Activated T-helper 1 cell treated with anti-CD3 and anti-CD28 coated beads, Interleukin-2, amount 50 U/mL, for 16 hours (primary cell): ENCODE data around the gene SRP9.
"Not testable (repeated sequence)": the region's sequence is repeated elsewhere in the genome, so short reads cannot be mapped to it uniquely, and the experiment has no call there.

Experiments used
- DNase-seq, 2 donors: peaks; one replicate each; pipeline ENCODE4 v3.0.0-alpha.2; 2020; ENCODE audit warnings: low read depth in 1 of 2, low spot score in 1 of 2

SRP9 gene

DNA sequence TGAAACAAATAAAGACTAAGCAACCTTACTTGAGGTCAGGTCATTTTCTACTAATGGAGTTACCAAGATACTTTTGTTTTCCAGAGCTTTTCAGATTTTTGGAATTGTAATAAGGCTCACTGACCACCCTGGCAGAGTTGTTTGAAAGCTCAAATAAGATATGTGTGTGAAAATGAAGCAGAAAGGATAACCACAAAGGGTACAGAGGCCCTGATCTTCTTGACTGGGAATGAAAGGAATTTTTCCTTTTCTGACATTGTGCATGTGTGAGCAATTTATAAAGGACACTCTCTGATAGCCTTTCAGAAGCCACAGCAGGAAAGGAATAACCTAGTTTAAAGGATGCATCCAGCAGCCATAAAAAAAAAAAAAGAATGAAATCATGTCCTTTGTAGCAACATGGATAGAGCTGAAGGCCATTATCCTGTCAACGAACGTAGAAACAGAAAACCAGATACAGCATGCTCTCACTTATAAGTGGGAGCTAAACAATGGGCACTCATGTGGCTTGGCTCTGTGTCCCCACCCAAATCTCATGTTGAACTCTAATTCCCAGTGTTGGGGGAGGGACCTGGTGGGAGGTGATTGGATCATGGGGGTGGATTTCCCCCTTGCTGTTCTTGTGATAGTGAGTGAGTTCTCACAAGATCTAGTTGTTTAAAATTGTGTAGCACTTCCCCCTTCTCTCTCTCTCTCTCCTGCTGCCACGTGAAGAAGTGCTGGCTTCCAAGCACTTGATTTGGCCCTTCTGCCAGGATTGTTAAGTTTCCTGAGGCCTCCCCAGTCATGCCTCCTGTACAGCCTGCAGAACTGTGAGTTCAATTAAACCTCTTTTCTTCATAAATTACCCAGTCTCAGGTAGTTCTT lies 3.1 kb upstream of the SRP9 start:
- DNase-seq, result no peak

DNA sequence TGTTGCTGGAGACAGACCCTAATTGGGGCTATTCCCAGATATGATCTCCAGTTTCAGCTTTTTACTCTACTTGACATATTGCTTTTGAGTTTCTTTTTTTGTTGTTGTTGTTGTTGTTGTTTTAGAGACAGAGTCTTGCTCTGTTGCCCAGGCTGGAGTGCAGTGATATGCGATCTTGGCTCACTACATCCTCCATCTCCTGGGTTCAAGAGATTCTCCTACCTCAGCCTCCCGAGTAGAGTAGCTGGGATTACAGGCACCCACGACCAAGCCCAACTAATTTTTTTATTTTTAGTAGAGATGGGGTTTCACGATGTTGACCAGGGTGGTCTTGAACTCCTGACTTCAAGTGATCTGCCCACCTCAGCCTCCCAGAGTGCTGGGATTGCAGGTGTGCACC lies 1.3 kb upstream of the SRP9 start:
- no peak for DNase-seq

DNA sequence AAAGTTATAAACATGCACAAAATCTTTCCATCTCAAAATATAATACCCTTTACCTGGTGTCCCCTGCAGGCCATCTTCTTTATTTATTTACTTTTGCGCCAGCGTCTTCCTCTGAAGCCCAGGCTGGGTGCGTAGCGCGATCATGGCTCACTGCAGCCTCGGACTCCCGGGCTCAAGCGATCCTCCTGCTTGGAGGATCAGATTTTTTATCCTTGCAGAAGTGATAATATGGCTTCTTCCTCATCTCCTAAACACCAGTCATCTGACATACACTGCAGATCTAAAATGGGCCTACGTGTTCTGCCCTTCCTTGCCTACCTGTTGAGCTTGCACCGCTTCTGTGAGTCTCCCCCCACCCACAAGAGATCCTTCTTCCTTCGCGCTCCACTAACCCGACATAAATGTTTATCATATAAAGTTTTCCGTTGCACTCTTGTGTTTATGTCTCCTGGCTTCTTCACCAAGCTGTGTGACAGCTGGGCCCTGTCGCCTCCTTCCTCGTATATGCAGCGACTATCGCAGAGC lies 506 bp upstream of the SRP9 start:
- peak in 1 of 2 donors; percentile 0 for DNase-seq

DNA sequence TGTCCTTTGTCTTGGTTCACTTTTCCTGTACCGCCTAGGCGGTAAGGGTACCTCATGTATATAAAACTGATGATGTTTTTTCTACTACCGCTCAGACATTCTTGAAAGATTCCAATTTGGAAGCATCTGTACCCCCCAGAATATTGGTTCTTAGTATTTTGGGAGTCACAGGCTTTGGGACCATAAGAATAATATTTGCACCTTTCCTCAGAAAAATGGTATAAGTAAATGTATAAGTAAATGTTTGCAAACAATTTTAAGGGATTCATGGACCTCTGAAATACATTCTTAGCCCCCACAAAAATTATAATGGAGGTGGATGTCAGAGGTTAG lies 677 bp downstream of the SRP9 start:
- no peak for DNase-seq

DNA sequence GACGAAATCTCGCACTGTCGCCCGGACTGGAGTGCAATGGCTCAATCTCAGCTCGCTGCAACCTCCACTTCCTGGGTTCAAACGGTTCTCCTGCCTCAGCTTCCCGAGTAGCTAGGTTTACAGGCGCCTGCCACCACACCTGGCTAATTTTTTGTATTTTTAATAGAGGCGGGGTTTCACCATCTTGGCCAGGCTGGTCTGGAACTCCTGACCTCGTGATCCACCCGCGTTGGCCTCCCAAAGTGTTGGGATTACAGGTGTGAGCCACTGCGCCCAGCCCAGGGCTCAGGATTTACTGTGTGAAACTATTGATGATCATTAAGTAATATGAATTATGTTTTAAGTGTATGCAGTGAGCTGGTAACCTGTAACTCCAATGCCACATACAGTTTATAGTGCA lies 1.5 kb downstream of the SRP9 start:
- DNase-seq, result not testable (repeated sequence)

DNA sequence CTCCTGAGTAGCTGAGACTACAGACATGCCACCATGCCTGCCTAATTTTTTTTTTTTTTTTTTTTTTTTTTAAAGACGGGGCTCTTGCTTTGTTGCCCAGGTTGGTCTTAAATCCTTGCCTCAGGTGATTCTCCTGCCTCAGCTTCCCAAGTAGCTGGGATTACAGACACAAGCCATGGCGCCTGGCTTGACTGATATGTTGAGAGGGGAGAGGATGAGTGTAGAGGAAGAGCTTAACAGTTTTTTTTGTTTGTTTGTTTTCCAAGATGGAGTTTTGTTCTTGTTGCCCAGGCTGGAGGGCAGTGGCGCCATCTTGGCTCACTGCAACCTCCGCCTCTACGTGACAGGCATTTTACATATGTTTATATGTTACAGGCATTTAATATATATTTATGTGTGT lies 2.5 kb downstream of the SRP9 start:
- DNase-seq, result no peak

DNA sequence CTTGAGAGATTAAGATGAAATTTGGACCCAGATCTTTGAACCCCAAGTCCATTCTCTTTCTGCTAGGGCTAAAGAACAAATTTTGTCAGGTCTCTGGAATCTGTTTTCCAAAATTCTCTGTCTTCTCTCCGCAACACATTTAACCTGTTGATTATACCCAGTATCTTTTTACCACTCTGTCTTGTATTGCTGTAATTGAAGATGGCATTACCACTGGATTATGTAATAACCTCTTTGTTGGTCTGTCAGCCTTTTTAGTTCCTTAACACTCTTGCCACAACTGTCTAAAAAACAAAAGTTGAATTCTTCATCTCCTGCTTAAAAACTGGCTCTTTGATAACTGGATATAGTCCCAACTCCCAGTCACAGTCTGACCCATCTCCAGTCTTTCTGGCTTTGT lies 3.0 kb downstream of the SRP9 start:
- no peak for DNase-seq

DNA sequence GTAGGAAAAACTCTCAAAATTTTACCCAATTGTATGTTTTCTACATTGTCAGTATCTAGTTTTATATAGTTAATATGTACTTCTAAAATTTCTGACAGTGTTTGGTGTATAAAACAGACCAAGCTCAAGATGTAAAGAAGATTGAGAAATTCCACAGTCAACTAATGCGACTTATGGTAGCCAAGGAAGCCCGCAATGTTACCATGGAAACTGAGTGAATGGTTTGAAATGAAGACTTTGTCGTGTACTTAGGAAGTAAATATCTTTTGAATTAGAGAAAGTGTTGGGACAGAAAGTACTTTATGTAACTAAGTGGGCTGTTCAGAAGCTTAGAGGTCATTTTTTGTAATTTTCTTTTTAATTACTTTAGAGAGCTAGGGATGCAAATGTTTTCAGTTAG lies 11.5 kb downstream of the SRP9 start:
- not testable (repeated sequence) for DNase-seq

DNA sequence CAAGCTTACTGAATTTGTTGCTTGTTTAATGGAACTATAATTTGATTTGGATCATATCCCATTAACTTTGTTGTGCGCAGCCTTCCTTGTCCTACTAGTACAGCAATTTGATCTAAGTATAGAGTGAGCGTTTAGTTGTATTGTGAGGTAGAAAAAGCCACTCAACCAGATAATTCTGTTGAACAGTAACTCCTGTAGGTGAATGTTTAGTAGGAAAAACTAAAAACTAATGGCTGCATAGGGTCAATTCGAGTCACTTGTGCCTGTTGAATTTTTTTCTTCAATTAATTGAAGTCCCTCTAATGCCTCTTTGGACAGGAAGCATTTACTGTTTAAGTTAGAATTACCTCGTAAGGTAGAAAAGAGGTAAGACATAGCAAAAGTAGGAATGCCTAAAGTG lies 17.3 kb downstream of the SRP9 start:
- no peak for DNase-seq

DNA sequence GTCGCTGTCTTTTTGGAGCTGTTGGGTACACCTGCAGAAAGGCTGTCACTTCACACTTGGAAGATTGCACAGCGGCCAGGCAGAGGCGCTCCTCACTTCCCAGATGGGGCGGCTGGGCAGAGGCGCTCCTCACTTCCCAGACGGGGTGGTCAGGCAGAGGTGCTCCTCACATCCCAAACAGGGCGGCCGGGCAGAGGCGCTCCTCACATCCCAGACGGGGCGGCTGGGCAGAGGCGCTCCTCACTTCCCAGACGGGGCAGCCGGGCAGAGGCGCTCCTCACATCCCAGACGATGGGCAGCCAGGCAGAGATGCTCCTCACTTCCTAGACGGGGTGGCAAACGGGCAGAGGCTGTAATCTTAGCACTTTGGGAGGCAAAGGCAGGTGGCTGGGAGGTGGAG lies 18.5 kb downstream of the SRP9 start:
- DNase-seq, result not testable (repeated sequence)

DNA sequence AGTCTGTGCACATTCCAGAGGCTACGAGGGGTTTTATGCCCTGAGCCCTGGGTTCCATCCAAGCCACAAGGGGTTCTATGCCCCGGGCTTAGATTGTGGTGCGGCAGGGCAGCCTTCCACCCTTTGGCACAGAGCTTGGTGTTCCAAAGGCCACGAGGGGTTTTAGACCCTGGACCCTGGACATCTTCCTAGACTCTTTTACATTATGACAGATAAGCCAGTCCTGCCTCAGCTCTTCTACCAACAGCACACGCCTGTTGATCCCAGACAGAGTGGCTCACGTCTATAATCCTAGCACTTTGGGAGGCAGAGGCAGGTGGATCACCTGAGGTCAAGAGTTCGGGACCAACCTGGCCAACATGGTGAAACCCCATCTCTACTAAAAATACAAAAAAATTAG lies 23.5 kb downstream of the SRP9 start:
- DNase-seq, result not testable (repeated sequence)

DNA sequence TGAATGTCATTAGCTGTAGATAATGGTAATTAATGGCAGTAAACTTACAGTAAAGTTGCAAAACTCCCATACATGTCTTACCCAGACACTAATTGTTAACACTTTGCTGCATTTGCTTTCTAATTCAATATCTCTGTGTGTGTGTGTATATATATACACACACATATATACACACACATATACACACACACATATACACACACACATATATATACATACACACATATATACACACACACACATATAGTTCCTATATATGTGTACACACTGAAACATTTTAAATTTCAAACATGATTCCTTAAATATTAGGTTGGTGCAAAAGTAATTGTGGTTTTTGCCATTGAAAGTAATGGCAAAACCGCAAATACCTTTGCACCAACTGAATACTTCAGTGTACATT lies 28.6 kb downstream of the SRP9 start:
- no peak for DNase-seq

DNA sequence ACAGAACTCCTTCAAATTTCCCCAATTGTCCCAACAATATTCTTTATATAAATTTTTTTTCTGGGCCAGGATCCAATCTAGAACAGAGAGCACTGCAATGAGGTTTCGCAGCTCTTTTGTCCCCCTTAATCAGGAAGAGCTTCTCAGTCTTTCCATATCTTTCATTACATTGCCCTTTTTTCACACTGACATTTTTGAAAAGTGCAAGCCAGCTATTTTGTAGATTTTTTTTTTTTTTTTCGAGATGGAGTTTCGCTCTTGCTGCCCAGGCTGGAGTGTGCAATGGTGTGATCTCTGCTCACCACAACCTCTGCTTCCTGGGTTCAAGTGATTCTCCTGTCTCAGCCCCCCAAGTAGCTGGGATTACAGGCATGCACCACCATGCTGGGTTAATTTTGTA lies 29.1 kb downstream of the SRP9 start:
- DNase-seq, result not testable (repeated sequence)

DNA sequence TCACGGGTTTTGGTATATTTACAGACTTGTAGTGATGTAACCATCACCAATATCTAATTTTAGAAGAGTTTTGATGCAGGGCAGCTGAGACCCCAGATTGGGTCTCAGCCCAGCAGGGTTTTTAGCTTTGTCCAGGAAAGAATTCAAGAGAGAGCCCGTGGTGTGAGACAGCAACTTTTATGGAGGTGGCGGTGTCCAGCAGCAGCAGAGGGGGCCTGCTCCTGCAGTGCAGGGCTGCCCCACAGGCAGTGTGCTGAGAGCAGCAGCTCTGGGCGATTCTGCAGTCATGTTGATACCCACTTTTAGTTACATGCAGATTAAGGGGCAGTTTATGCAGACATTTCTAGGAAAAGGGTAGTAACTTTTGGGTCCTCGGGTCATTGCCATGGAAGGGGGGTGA lies 30.5 kb downstream of the SRP9 start:
- no peak for DNase-seq

DNA sequence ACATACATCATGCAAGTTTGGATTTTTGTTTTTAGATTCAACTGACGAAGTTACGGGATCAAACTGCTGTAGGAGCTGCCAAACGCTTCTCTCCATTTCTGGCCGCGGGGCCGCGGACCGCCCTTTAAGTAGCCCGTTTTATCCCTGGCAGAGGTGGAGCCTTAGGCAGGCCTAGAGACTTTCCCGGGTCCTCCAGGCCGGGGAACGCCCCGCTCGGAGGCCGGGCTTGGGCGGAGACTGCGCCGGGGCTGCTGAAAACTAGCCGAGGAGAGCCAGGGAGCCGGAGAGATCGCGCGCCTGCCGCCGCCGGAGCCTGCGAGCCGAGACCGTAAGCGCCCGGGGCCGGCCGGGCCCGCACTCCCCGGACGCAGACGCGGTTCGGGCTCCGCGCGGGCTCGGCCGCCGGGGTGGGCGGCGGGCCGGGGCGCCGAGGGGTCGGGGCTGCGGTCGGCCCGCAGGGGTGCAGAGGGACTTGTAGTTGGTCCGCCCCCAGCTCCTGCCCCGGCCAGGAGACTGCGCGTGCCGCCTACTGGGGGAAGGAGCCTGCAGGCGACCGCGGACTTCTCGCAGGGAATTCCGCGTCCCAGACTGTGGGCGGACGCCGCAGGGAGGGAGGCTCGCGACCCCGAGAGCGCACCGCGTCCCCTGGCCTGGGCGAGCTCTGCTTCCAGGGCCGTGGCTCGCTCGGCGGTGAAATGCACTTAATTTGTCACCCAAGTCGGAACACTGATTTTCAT lies 32.4 kb downstream of the SRP9 start, which contains the start of gene EPHX1:
TSS of gene EPHX1 (plus strand) at position 283 of the 737 bp plus-strand sequence. CDS start 18,606 bp downstream, outside the sequence.
- peak; percentile 37 to 42 for DNase-seq

DNA sequence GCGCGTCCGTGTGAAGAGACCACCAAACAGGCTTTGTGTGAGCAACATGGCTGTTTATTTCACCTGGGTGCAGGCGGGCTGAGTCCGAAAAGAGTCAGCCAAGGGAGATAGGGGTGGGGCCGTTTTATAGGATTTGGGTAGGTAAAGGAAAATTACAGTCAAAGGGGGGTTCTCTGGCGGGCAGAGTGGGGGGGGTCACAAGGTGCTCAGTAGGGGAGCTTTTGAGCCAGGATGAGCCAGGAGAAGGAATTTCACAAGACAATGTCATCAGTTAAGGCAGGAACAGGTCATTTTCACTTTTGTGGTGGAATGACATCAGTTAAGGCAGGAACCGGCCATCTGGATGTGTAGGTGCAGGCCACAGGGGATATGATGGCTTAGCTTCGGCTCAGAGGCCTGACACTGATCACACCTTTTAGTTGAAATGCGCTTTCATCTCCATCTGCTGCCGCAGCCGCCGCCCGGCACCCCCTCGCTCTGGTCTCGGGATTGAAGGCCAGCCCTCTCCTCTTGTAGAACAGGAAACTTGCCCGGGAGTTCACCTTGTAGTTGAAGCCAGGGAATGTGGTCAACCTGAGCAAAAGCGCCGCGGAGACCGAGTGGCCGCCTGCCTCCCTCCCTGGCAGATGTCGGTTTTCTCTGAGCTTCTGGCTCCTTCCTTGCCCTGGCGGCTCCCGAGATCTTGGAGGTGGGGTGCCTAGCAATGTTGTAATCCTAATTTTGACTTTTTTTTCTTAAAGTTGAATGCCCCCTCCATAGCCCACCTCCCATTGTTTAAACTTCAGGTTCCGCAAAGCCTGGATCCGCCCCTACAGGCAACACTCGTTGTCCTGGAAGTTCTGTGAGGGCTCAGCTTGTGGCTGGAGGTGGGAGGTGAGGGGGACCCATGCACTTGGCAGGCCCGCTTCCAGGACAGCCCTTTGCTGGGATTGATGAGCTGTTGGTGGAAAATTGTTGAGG lies 33.2 kb downstream of the SRP9 start:
- not testable (repeated sequence) for DNase-seq

DNA sequence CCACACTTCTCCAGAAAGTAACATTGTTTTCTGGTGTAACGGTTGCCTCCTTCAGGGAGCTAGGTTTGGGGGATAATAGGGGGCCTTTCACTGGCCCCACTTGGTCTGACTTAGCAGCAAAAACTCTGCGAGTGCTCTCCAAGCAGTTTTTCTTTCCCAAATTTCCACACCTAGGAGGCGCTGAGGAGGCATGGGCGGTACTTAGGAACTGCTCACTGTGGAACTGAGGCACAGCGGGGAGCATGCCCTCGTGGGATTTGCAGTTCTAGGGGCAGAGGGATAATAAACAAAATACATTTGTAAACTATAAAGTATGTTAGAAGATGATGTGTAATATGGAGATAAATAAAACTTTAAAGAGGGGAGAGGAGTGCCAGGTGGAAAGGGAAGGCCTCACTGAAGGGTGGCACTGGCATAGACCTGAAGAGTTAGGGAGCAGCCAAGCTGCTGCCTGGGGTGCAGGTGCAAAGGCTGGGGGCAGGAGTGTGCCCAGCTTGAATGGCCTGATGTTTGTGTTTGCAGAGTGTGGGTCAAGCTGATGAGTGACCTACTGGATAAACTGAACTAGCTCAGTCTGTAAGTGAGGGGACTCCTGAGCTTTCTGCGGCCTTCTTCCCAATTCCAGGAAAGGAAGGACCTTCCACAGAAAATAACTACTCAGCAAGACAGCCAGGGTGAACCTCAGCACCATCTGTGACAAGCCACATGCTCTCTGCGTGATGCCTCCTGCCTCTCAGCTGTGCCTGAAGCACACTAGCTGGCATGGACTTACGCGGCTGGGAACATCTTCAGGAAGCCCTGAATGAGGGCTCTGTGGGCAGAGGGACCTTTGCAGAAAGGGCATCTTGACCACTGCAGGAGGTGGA lies 34.2 kb downstream of the SRP9 start:
- DNase-seq, result no peak

DNA sequence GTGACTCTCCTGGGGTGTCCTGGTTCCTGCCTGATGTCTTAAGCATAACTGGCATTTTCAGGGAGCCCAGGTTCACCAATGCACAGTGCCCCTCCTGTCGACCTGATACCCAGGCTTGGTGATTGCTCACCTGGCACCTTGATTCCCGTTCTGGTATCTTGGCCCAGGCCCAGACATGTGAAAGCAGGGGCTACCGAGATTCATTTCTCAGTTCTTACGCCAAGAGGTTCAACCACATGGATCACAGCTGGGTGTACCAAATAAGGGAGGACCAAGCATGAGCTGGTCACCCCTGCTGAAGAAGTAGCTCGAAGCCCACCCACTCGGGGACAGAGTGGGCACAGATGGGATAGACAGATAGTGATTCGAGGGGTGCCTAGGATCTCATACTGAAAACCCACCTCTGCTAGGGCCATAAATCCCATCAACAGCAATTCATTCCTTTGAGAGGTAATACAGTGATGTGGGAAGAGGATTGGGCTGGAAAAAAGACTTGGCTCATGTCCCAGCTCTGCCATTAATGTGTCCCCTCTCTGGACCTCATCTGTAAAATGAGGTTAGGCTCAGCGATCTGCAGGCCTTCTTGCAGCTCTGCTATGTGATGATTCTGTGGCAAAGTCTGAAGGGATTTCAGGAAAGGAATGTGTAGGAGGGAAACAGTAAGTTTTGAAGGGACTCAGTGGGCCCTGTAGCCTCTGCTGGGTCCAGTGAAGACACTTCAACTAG lies 35.0 kb downstream of the SRP9 start:
- no peak for DNase-seq

DNA sequence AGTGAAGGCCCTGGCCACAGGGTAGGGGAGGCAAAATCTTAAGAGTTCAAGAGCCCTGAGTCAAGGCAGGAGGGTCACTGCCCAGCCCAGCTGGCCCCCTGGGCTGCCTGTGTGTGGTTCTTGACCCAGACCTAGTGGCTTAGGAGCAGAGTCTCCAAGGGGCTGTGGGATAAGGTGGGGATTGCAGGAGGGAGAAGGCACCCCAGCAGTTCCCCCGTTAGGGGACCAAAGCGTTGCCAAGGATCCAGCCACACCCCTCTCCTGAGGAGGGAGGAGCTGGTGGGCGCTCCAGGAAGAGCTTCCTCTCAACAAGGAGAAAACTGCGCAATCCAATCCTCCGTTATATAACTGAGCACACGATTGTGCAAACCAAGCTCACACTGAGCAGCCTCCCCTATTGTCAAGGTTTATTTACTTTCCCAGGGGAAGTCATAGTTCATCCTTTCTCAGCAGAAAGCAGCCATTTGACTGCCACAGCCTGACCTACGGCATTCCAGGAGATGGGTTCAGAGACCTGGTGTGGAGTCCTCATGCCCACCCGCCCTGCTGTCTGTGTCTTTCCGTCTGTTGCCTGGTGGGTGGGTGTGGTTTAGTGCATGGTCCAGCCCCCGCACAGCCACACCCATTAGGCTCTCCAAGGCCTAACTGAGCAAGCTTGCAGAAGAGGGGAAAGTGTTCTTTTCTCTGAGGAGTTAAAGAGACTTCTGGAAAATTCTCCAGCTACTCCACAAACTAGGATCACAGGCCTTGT lies 35.8 kb downstream of the SRP9 start:
- no peak for DNase-seq
